Adipocyte (in vitro differentiated cells): ENCODE data around the gene HBB.

ENCODE experiments used
- DNase-seq: peaks from one replicate; pipeline ENCODE4 v3.0.0-alpha.2; 2015; ENCODE audit warnings: low read depth
- H3K27me3 ChIP-seq: replicated peaks from 2 replicates; pipeline ENCODE4 v1.7.0; 2013; ENCODE audit warnings: mild to moderate bottlenecking, low read length, moderate library complexity; ENCODE audit not compliant: control insufficient read depth, insufficient read depth
- H3K36me3 ChIP-seq: 2 replicates; pipeline ENCODE4 v1.7.0; 2013; ENCODE audit warnings: low read length, mild to moderate bottlenecking, moderate library complexity; ENCODE audit not compliant: control insufficient read depth, insufficient read depth, severe bottlenecking
- H3K4me1 ChIP-seq: 2 replicates; pipeline ENCODE4 v1.7.0; 2013; ENCODE audit warnings: mild to moderate bottlenecking, low read length, moderate library complexity; ENCODE audit not compliant: control insufficient read depth, insufficient read depth
- H3K4me3 ChIP-seq: 2 replicates; pipeline ENCODE4 v1.7.0; 2013; ENCODE audit warnings: mild to moderate bottlenecking, low read length, moderate library complexity
- H3K9ac ChIP-seq: 2 replicates; pipeline ENCODE4 v1.7.0; 2013; ENCODE audit warnings: mild to moderate bottlenecking, low read length, moderate library complexity
- H3K9me3 ChIP-seq: 2 replicates; pipeline ENCODE4 v1.7.0; 2013; ENCODE audit warnings: mild to moderate bottlenecking, low read length, moderate library complexity; ENCODE audit not compliant: control insufficient read depth

The HBB gene

GRCh38 chr11:5226732-5227310 is at the start of gene HBB:
TSS of gene HBB (minus strand) at chr11:5227071. CDS start at chr11:5227021, 50 bp downstream.
- no peaks in the 10 kb centered on the region for H3K36me3 ChIP-seq
- H3K9me3 ChIP-seq = no peaks in the 10 kb centered on the region
- no peaks in the 10 kb centered on the region for H3K4me1 ChIP-seq
- no peak within 1 kb of the TSS for H3K9ac ChIP-seq
- no peak within 1 kb of the TSS for H3K4me3 ChIP-seq
- no peak for DNase-seq
- no peaks in the 10 kb centered on the region for H3K27me3 ChIP-seq

GRCh38 chr11:5275369-5276110 is 48.7 kb upstream of the HBB start:
- H3K9ac ChIP-seq = no peak overlapping the region
- no peaks in the 10 kb centered on the region for H3K9me3 ChIP-seq
- H3K27me3 ChIP-seq = no peaks in the 10 kb centered on the region
- no peak for DNase-seq
- H3K4me3 ChIP-seq = no peak overlapping the region
- H3K36me3 ChIP-seq = no peaks in the 10 kb centered on the region
- H3K4me1 ChIP-seq = no peaks in the 10 kb centered on the region

GRCh38 chr11:5274395-5274794 is 47.5 kb upstream of the HBB start:
- no peak for DNase-seq
- no peaks in the 10 kb centered on the region for H3K27me3 ChIP-seq

GRCh38 chr11:5272395-5273017 is 45.6 kb upstream of the HBB start:
- Histone ChIP-seq H3K27me3 (no peaks in the 10 kb centered on the region), H3K9ac (no peak overlapping the region), H3K4me3 (no peak overlapping the region), H3K9me3 (no peaks in the 10 kb centered on the region), H3K4me1 (no peaks in the 10 kb centered on the region), H3K36me3 (no peaks in the 10 kb centered on the region)
- no peak for DNase-seq

More at GRCh38 chr11:5274395-5274794, 47.5 kb upstream of the HBB start:
- no peaks in the 10 kb centered on the region for H3K36me3 ChIP-seq
- H3K9me3 ChIP-seq = no peaks in the 10 kb centered on the region
- H3K4me1 ChIP-seq = no peaks in the 10 kb centered on the region
- H3K4me3 ChIP-seq = no peak overlapping the region
- no peak overlapping the region for H3K9ac ChIP-seq

DNA sequence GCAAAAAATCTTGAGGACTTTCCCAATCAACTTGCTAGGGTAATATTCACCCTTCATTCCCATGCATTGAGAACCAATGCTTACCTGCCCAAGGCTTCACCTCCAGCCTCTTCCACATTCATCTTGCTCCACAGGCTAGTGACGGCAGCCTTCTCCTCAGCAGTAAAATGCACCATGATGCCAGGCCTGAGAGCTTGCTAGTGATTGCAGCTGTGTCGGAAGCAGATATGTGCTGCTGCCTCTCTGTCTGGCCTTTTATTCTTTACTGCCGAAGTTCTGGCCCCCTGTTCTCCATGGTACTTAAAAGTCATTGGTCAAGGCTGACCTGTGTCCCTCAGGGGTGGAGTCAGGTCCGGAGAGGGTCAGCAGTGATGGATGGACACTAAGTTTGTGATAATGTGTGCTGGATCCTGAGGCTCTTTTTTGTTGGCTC is 42.9 kb upstream of the HBB start, which contains the start of gene HBE1:
TSS of gene HBE1 (minus strand) at position 231 of the 433 bp plus-strand sequence. CDS start at position 176, 55 bp downstream.
- Histone ChIP-seq H3K4me1 (no peaks in the 10 kb centered on the region), H3K36me3 (no peaks in the 10 kb centered on the region), H3K27me3 (no peaks in the 10 kb centered on the region), H3K9me3 (no peaks in the 10 kb centered on the region), H3K9ac (no peak within 1 kb of the TSS), H3K4me3 (no peak within 1 kb of the TSS)
- no peak for DNase-seq

DNA sequence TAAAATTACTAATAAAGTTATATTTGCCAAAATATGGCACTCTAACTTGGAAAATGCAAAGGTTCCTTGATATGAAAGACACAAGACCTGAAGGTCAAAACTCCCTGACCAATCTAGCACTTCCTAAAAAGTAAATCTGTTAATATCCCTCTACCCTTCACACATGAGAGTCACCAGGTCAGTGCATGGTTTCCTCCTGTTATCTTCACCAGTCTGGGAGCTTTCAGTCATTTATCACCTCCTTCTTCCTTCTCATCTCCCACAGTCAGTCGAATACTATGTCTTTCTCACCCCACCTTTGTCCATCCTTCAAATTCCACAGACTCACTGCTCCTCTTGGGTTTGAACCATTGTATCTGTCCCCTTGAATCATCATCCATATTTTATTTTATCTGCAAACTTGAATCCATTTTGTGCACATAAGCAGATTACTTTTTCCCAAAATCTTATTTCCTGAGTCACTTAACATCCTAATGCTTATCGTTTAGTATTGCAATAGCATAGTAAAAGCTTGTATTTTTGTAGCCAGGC is 40.2 kb upstream of the HBB start:
- Histone ChIP-seq H3K9ac (no peak overlapping the region), H3K36me3 (no peaks in the 10 kb centered on the region), H3K4me3 (no peak overlapping the region)

GRCh38 chr11:5266609-5267008 is 39.7 kb upstream of the HBB start:
- no peak for DNase-seq
- no peaks in the 10 kb centered on the region for H3K9me3 ChIP-seq
- H3K27me3 ChIP-seq = no peaks in the 10 kb centered on the region
- H3K4me1 ChIP-seq = no peaks in the 10 kb centered on the region
- H3K36me3 ChIP-seq = no peaks in the 10 kb centered on the region
- no peak overlapping the region for H3K9ac ChIP-seq
- H3K4me3 ChIP-seq = no peak overlapping the region

More for the DNA sequence above, 40.2 kb upstream of the HBB start:
- no peak for DNase-seq
- Histone ChIP-seq H3K27me3 (no peaks in the 10 kb centered on the region), H3K9me3 (no peaks in the 10 kb centered on the region), H3K4me1 (no peaks in the 10 kb centered on the region)

- DNase-seq = no peak
- H3K36me3 ChIP-seq = no peaks in the 10 kb centered on the region
- H3K4me1 ChIP-seq = no peaks in the 10 kb centered on the region
- H3K27me3 ChIP-seq = no peaks in the 10 kb centered on the region
- no peak overlapping the region for H3K4me3 ChIP-seq
- no peaks in the 10 kb centered on the region for H3K9me3 ChIP-seq
- H3K9ac ChIP-seq = no peak overlapping the region
Measured at GRCh38 chr11:5265832-5266231, 39.0 kb upstream of the HBB start.

- Histone ChIP-seq H3K9ac (no peak overlapping the region), H3K36me3 (no peaks in the 10 kb centered on the region), H3K4me3 (no peak overlapping the region), H3K4me1 (peaks cover 8% of the 10 kb centered on the region), H3K9me3 (peaks cover 3% of the 10 kb centered on the region), H3K27me3 (no peaks in the 10 kb centered on the region)
- DNase-seq = no peak
Measured at GRCh38 chr11:5258543-5259262, 31.8 kb upstream of the HBB start.

- H3K9me3 ChIP-seq = peaks cover 3% of the 10 kb centered on the region
- no peaks in the 10 kb centered on the region for H3K36me3 ChIP-seq
- H3K4me1 ChIP-seq = peaks cover 8% of the 10 kb centered on the region
- H3K4me3 ChIP-seq = no peak overlapping the region
- no peak for DNase-seq
- no peak overlapping the region for H3K9ac ChIP-seq
- H3K27me3 ChIP-seq = peaks cover 8% of the 10 kb centered on the region
Measured at GRCh38 chr11:5257296-5257695, 30.4 kb upstream of the HBB start.
